NCI-H82 treated with DMSO at 0.1 percent for 48 hours (cell line): Measurements from ENCODE around the gene RELA.
"Not testable (repeated sequence)": the region's sequence is repeated elsewhere in the genome, so short reads cannot be mapped to it uniquely, and the experiment has no call there.

Source experiments
- DNase-seq: peaks from one replicate; lab custom pipeline; 2025; ENCODE audit not compliant: unreplicated experiment; lab: John Stamatoyannopoulos, UW

Gene RELA

GRCh38 chr11:65649656-65650546, 12.8 kb downstream of the RELA start:
- DNase-seq = no peak

GRCh38 chr11:65648997-65649493, 13.7 kb downstream of the RELA start:
- DNase-seq = no peak

GRCh38 chr11:65646958-65647701, 15.6 kb downstream of the RELA start:
- no peak for DNase-seq

- DNase-seq = no peak
Measured at GRCh38 chr11:65646288-65646957, 16.3 kb downstream of the RELA start.

GRCh38 chr11:65645710-65646109, 17.0 kb downstream of the RELA start:
- DNase-seq = no peak

- DNase-seq = no peak
Measured at GRCh38 chr11:65644837-65645236, 17.9 kb downstream of the RELA start.

GRCh38 chr11:65643971-65644370, 18.7 kb downstream of the RELA start:
- DNase-seq = no peak

- DNase-seq = peak; percentile 30
Measured at GRCh38 chr11:65642014-65642671, 20.6 kb downstream of the RELA start.

GRCh38 chr11:65641297-65642013, 21.3 kb downstream of the RELA start:
- peak; percentile 13 for DNase-seq

GRCh38 chr11:65640483-65641296, 22.0 kb downstream of the RELA start:
- DNase-seq = no peak

- DNase-seq = no peak
Measured at GRCh38 chr11:65639623-65640482, 22.9 kb downstream of the RELA start.

GRCh38 chr11:65639228-65639597, 23.5 kb downstream of the RELA start:
- DNase-seq = not testable (repeated sequence)

GRCh38 chr11:65637794-65638419, 24.8 kb downstream of the RELA start, which contains the start of gene SIPA1:
TSS of gene SIPA1 (plus strand) at chr11:65638101. CDS start at chr11:65640922, 2,821 bp downstream.
- no peak for DNase-seq

- DNase-seq = no peak
Measured at GRCh38 chr11:65637032-65637557, 25.6 kb downstream of the RELA start.

- DNase-seq = no peak
Measured at GRCh38 chr11:65636108-65637031, 26.3 kb downstream of the RELA start.

GRCh38 chr11:65634905-65635731, 27.6 kb downstream of the RELA start:
- DNase-seq = no peak
